Umbilical cord (tissue), 2 donors: ENCODE results near the gene INAFM2. TPM values are rescaled to one million over a fixed set of nuclear protein-coding genes. Genes with fewer than 3 reads are reported as not detected.

Source experiments
- DNase-seq: peaks from one replicate; pipeline ENCODE4 v3.0.0-alpha.2; 2015; ENCODE audit warnings: low spot score
- total RNA-seq: library from RNA; depleted of rRNA; stranded (reverse); fragments of >200 nt; gene quantifications from one replicate; pipeline ENCODE4 v1.2.3, GENCODE V29; 2014; ENCODE audit warnings: low replicate concordance; ENCODE audit not compliant: insufficient read depth

The INAFM2 gene
- total RNA-seq, 1 donor from 2014 or later, result 26.7 TPM

DNA sequence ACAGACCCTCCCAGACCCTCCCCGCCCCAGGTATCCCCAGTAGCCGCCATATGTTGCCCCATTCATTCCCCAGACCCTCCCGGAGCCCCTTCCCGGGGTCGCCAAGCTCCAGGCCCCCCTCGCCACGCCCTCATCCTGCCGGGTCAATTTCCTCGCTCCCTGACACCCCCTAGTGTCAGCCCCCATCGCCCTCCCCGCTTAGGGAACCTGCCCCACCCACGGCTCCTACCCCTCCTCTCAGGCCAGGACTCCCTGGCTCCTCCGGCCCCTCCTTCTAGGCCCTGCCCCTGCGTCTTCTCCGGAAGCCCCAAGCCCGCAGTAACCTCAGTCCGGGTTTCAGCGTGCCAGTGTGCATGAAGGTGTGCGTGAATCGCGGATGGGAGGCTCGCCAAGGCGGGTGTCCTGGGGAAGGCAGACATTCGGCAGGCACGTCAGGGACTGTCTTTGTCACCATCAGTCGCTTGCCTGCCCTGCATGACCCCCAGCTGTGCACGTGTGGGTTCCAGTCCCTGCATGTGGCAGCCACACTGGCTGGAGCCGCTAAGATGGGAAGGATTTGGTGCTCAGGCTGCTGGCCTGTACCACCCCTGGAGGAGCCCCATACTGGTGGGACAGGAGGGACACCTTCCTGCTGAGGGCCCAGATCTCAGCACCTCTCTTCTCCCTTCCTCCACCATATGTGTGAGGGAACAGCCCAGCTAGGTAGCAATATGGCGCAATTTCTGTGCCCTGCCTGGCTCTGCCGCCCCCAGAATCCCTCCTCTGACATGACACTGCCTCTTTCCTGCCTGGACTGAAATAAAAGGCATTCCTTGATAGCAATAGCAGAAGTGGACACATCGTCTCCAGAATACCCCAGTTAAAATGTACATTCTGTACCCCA, 35.2 kb downstream of the INAFM2 start:
- no peak for DNase-seq

- no peak for DNase-seq
Observed at GRCh38 chr15:40360015-40360414, 36.5 kb downstream of the INAFM2 start.

DNA sequence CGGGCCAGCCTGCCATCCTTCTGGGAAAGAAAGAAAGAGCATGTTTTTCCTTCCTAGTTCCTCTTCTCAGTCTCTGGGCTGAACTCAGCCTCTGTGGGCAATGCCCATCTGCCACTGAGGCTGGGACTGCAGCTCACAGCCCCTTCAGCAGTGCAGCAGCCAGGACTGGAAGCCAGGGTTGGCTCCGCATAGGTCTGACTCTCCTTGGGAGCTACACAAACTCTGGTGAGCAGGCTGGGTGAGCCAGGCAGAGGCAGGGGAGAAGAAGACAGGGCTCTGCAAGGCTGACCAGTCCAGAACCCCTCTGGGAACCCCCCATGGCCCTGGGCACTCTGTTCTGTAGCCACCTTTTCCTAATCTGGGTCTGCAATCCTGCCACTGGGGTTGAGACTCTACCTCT, 38.1 kb downstream of the INAFM2 start:
- no peak for DNase-seq

DNA sequence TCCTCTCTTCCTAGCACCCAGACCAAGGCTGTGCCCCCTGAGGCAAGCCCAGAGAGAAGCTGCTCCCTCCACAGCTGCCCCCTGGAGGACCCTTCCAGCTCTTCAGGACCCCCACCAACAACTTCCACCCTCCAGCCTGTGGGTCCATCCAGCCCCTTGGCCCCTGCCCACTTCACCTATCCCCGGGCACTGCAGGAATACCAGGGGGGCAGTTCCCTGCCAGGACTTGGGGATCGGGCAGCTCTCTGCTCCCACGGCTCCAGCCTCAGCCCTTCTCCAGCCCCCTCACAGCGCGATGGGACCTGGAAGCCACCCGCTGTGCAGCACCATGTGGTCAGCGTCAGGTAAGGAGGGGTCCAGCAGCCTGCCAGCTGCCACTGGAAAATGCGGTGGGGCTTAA, 40.1 kb downstream of the INAFM2 start:
- DNase-seq, result no peak

DNA sequence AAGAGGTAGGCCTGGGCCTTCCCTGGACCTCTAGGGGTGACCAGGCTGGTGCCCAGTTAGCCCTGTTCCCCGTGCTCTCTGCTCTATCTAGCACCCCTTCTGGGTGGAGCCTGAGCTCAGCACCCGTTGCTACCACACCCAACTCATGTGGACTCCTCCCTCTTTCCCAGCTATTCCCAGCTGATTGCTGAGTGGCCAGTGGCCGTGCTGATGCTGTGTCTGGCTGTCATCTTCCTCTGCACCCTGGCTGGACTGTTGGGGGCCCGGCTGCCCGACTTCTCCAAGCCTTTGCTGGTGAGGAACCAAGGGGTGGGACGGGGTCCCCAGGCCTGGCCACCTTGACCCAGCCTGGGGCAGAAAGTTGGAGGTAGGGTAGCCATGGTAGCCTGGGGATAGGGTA, 40.8 kb downstream of the INAFM2 start:
- DNase-seq, result no peak

DNA sequence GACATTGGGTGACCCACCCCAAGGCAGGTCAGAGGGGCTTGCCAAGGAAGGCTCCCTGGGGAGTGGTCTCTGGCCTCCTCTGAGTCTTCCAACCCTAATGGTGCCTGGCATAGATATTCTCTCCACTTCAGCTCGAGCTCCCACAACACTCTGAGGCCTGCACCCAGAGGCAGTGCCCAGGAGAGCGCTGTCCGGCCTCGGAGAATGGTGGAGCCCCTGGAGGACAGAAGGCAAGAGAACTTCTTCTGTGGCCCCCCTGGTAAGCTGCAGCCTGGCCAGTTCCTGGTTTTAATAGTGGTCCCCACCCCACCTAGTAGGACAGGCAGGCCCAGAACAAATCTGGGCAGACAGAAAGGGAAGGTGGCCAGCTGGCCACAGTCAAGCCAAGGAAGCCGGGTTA, 41.5 kb downstream of the INAFM2 start:
- no peak for DNase-seq

DNA sequence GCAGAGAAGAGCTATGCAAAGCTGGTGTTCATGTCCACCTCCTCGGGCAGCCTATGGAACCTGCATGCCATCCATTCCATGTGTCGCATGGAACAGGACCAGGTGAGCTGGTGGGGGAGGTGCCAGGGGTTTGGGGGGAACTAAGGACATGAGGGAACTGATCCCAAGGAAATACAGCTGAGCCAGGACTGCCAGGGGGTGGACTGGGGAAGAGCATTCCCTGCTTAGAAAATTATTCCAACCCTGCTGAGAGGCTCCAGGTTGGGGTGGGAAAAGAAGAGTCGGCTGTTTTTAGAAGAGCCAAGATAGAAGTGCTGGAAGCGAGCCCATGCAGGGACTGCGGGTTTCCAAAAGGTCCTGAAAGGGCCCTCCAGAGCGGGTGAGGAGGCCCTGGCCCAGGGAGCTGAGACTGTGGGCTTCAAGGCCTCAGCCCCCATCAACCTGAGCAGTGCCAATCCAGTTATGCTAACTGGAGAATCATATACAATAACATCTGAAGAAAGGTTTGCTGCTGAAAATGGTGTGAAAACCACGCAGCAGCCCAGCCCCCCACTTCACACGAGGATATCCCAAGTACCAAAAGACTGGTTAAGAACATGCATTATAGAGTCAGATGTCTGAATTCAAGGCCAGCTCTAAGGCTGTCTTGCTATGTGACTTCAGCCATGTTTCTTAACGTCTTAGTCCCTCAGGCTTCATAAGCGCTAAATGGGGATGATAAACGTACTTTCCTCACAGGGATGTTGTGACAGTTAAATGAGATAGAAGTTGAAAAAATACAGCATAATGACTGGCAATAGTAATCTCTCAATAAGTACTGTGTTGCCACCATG, 42.3 kb downstream of the INAFM2 start:
- DNase-seq, result no peak

- peak; percentile 28 for DNase-seq
Observed at GRCh38 chr15:40366457-40367370, 43.2 kb downstream of the INAFM2 start.

DNA sequence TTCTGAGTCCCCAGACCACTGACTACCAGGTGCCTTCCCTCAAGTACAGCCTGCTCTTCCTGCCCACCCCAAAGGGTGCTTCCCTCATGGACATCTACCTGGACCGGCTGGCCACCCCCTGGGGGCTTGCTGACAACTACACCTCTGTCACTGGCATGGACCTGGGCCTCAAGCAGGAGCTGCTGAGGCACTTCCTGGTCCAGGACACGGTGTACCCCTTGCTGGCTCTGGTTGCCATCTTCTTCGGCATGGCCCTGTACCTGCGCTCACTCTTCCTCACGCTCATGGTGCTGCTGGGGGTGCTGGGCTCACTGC, 43.8 kb downstream of the INAFM2 start:
- DNase-seq, result no peak

- peak; percentile 86 for DNase-seq
Observed at GRCh38 chr15:40367686-40368611, 44.5 kb downstream of the INAFM2 start.

- DNase-seq, result no peak
Observed at GRCh38 chr15:40368719-40369473, 45.4 kb downstream of the INAFM2 start.

- no peak for DNase-seq
Observed at GRCh38 chr15:40369474-40369869, 46.0 kb downstream of the INAFM2 start.

DNA sequence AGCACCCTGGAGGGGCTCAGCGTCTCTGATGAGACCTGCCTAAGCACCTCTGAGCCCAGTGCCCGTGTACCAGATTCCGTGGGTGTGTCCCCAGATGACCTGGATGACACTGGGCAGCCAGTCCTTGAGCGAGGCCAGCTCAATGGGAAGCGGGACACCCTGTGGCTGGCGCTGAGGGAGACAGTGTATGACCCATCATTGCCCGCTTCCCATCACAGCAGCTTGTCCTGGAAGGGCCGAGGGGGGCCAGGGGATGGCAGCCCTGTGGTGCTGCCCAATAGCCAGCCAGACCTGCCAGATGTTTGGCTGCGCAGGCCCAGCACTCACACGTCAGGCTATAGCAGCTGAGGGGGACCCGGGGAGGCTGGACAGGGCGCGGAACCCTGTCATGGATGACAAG, 46.5 kb downstream of the INAFM2 start:
- DNase-seq, result no peak

DNA sequence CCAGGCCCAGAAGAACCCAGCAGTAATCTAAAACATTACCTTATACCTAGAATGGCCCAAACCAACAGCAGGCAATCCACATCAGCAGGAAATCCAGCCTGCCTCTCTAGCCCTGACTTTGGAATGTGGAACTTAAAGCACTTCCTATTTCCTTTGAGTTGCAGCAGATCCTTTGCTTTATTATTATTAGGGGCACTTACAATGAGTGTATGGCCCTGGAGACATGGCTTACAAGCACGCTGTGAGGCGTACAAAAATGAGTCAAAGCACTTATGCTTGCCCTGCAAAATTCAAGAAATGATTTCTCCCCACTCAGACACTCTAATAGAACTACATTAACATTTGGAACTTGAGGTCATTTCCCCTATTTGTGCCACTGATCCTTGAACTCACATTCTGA, 49.5 kb downstream of the INAFM2 start:
- DNase-seq, result no peak

Other genes starting within 250 kb of the INAFM2 start
- 16.9 TPM for gene BMF, start 214.8 kb upstream of the INAFM2 start, total RNA-seq
- gene BUB1B, start 162.6 kb upstream of the INAFM2 start, total RNA-seq, result 1.7 TPM
- 9.4 TPM for gene PAK6, start 84.6 kb upstream of the INAFM2 start, total RNA-seq
- not detected for gene ANKRD63, start 40.6 kb upstream of the INAFM2 start, total RNA-seq
- 6.3 TPM for gene PLCB2, start 15.8 kb upstream of the INAFM2 start, total RNA-seq
- 13.0 TPM for gene CCDC9B, start 17.2 kb downstream of the INAFM2 start, total RNA-seq
- not detected for gene PHGR1, start 27.3 kb downstream of the INAFM2 start, total RNA-seq
- gene DISP2, start 34.5 kb downstream of the INAFM2 start, total RNA-seq, result 1.2 TPM
- 13.5 TPM for gene KNSTRN, start 59.0 kb downstream of the INAFM2 start, total RNA-seq
- gene IVD, start 82.1 kb downstream of the INAFM2 start, total RNA-seq, result 37.6 TPM
- gene BAHD1, start 117.3 kb downstream of the INAFM2 start, total RNA-seq, result 5.8 TPM
- gene CHST14, start 147.3 kb downstream of the INAFM2 start, total RNA-seq, result 11.1 TPM
- gene CCDC32, start 241.3 kb downstream of the INAFM2 start, total RNA-seq, result 20.0 TPM
- 8.4 TPM for gene RPUSD2, start 245.6 kb downstream of the INAFM2 start, total RNA-seq